Sigmoid colon (tissue), 7 donors: ENCODE results near the gene ZWINT. TPM values are rescaled to one million over a fixed set of nuclear protein-coding genes. Genes with fewer than 3 reads are reported as not detected.

Experiments used
- DNase-seq: peaks from one replicate; pipeline ENCODE4 v3.0.0-alpha.2; 2019
- H3K27ac ChIP-seq, 4 donors: fragments of 200-600 bp; sonication (generic); one replicate each; pipeline ENCODE4 v1.5.1; 2016 to 2019; ENCODE audit warnings: mild to moderate bottlenecking in 1 of 4
- H3K27me3 ChIP-seq, 3 donors: fragments of 200-600 bp; sonication (generic); one replicate each; pipeline ENCODE4 v1.5.1; 2019; ENCODE audit warnings: mild to moderate bottlenecking in 1 of 3
- H3K36me3 ChIP-seq, 4 donors: fragments of 200-600 bp; sonication (generic); one replicate each; pipeline ENCODE4 v1.5.1; 2016 to 2019
- H3K4me1 ChIP-seq, 4 donors: fragments of 200-600 bp; sonication (generic); one replicate each; pipeline ENCODE4 v1.5.1; 2017 to 2019
- H3K4me3 ChIP-seq, 4 donors: fragments of 200-600 bp; sonication (generic); one replicate each; pipeline ENCODE4 v1.5.1; 2017 to 2019; ENCODE audit warnings: mild to moderate bottlenecking in 2 of 4, moderate library complexity in 1 of 4
- H3K9me3 ChIP-seq, 4 donors: fragments of 200-600 bp in 3 of 4; sonication (generic) in 3 of 4; one replicate each; pipeline versions ENCODE4 v1.5.1 to v1.6.1; 2013 to 2019
- EP300 ChIP-seq, 4 donors: sonication (generic); formaldehyde crosslinking; IDR thresholded peaks; one replicate each; pipeline ENCODE4 v1.6.1; 2017; ENCODE audit warnings: antibody characterized with exemption in 4 of 4
- POLR2A ChIP-seq, 2 donors: fragments of 450-650 bp; IDR thresholded peaks; one replicate each; pipeline ENCODE4 v1.6.1; 2016; ENCODE audit warnings: antibody characterized with exemption in 2 of 2, mild to moderate bottlenecking in 2 of 2, moderate library complexity in 2 of 2
- POLR2AphosphoS5 ChIP-seq, 4 donors: sonication (generic); formaldehyde crosslinking; IDR thresholded peaks; one replicate each; pipeline ENCODE4 v1.6.1; 2017; ENCODE audit warnings: antibody characterized with exemption in 4 of 4
- WGBS, 2 donors: extraction: QIAGEN DNeasy Blood & Tissue Kit; methylation state at CpG; one replicate each; pipeline ENCODE4 v1.1.7; 2013; 5-methylcytosine and 5-hydroxymethylcytosine counted together
- intact Hi-C: fragments of 100-400 bp; cut with DNase I; formaldehyde crosslinking; loops from one replicate; pipeline ENCODE4 v1.15.1; 2023
- polyA plus RNA-seq, 3 donors: library from polyadenylated mRNA; stranded (reverse); fragments of 200-250 nt; gene quantifications; one replicate each; pipeline ENCODE4 v1.2.3, GENCODE V29; 2013
- total RNA-seq, 4 donors: library from RNA; depleted of rRNA; stranded (reverse); fragments of >200 nt; gene quantifications; one replicate each; pipeline ENCODE4 v1.1.0, GENCODE V29; 2016
- TF ChIP-seq, protein P1 (sequence below), 4 experiments: fragments of 450-650 bp in 3 of 4; fragments of 200-600 bp in 1 of 4; IDR thresholded peaks; one replicate each; pipeline ENCODE4 v1.5.1; 2016 to 2019; ENCODE audit warnings: antibody characterized with exemption in 4 of 4, mild to moderate bottlenecking in 3 of 4, moderate library complexity in 2 of 4
- donor health status: healthy with polysubstance abuse.
- donor health status: Bipolar disorder and iron deficiency.
- donor health status: healthy.

The ZWINT gene
- total and polyA plus RNA-seq, 7 donors: 0.66 to 39.8 (median 9.8) TPM; not detected in 1

DNA sequence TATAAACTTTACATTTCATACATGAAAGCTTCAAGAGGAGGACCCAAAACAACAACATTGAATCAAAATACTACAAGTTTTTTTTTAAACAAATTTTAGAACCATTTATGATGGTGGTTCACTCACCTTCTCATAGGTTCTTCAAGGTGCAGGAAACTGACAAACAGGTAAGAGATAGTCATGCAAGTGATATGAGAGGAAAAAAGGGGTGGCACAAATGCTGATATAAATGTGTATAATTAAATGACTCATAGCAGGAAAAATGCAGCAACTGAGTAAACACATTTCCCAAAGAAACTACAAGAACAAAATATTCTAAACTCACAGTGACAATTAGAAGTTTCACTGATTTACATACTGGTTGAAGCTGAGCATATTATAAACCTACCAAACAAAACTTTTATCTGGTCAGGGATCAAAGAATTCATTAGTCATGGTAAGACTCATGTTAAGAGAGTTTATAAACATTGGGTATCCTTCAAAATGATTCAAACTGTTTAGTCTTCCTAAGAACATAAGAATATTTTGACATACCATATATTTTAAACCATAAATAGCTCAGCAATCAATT, 14.1 kb downstream of the ZWINT start:
- no peak overlapping the region for H3K27ac ChIP-seq
- no peaks in the 10 kb centered on the region for H3K36me3 ChIP-seq
- no peak for DNase-seq
- H3K27me3 ChIP-seq: no peaks in the 10 kb centered on the region
- H3K4me3 ChIP-seq: no peak overlapping the region
- H3K9me3 ChIP-seq: no peaks in the 10 kb centered on the region
- TF ChIP-seq POLR2AphosphoS5 (IDR thresholded peaks at IDR 0.05) (no peak), EP300 (IDR thresholded peaks at IDR 0.05) (no peak), POLR2A (IDR thresholded peaks at IDR 0.05) (no peak)
- TF ChIP-seq, protein P1, sequence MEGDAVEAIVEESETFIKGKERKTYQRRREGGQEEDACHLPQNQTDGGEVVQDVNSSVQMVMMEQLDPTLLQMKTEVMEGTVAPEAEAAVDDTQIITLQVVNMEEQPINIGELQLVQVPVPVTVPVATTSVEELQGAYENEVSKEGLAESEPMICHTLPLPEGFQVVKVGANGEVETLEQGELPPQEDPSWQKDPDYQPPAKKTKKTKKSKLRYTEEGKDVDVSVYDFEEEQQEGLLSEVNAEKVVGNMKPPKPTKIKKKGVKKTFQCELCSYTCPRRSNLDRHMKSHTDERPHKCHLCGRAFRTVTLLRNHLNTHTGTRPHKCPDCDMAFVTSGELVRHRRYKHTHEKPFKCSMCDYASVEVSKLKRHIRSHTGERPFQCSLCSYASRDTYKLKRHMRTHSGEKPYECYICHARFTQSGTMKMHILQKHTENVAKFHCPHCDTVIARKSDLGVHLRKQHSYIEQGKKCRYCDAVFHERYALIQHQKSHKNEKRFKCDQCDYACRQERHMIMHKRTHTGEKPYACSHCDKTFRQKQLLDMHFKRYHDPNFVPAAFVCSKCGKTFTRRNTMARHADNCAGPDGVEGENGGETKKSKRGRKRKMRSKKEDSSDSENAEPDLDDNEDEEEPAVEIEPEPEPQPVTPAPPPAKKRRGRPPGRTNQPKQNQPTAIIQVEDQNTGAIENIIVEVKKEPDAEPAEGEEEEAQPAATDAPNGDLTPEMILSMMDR (IDR thresholded peaks at IDR 0.05): no peak
- no peaks in the 10 kb centered on the region for H3K4me1 ChIP-seq
- intact Hi-C loops: no loop called here

DNA sequence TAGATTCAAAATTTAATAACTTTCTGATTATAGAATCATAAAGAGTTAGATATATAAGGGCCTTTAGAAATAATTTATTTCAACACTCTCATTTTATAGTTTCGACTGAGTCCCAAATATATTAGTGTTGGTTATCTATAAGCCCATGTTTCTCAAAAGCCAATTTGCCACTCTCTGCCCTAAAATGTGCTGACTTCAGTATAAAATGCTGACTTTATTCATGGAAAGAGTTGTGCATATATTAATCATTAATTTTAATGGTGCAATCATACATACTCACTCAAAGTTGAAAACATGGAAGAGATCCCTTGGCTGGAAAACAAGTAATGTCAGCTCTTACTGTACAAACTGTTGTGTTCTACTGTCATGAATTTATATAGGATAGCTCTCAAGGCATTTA, 19.4 kb downstream of the ZWINT start:
- Histone ChIP-seq H3K4me3 (no peak overlapping the region), H3K9me3 (no peaks in the 10 kb centered on the region), H3K4me1 (no peaks in the 10 kb centered on the region), H3K36me3 (no peaks in the 10 kb centered on the region), H3K27me3 (no peaks in the 10 kb centered on the region), H3K27ac (no peak overlapping the region)
- intact Hi-C loops: no loop called here
- no peak for TF ChIP-seq POLR2AphosphoS5 (IDR thresholded peaks at IDR 0.05)
- TF ChIP-seq, protein P1 (IDR thresholded peaks at IDR 0.05): no peak
- TF ChIP-seq POLR2A (IDR thresholded peaks at IDR 0.05): no peak
- TF ChIP-seq EP300 (IDR thresholded peaks at IDR 0.05): no peak
- DNase-seq: no peak
- WGBS, 2 donors: 84 to 91% methylated on average over 1 of the region's 1 CpG

DNA sequence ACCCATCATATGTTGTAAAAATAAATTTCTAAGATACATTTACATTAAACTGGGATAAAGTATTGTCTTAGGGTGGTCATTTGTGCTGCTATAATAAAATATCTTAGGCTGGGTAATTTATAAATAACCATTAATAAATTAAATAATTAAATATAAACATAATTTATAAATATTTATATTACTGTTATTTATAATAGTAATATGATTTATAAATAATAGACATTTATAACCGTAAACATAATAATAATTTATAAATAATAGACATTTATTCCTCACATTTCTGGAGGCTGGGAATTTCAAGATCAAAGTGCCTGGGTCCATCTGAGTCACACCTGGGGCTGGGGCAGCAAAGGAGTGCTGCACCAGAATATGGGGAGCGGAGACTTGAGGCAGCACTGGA, 31.1 kb downstream of the ZWINT start:
- H3K9me3 ChIP-seq: no peaks in the 10 kb centered on the region
- 94 to 99% methylated on average over 2 of the region's 2 CpGs for WGBS, 2 donors
- no peaks in the 10 kb centered on the region for H3K36me3 ChIP-seq
- H3K4me1 ChIP-seq: no peaks in the 10 kb centered on the region
- intact Hi-C loops: no loop called here
- TF ChIP-seq EP300 (IDR thresholded peaks at IDR 0.05) (no peak), POLR2A (IDR thresholded peaks at IDR 0.05) (no peak), POLR2AphosphoS5 (IDR thresholded peaks at IDR 0.05) (no peak)
- TF ChIP-seq, protein P1 (IDR thresholded peaks at IDR 0.05): no peak
- H3K4me3 ChIP-seq: no peak overlapping the region
- H3K27me3 ChIP-seq: no peaks in the 10 kb centered on the region
- no peak overlapping the region for H3K27ac ChIP-seq
- no peak for DNase-seq

- Histone ChIP-seq H3K4me3 (no peak overlapping the region), H3K4me1 (no peaks in the 10 kb centered on the region), H3K9me3 (no peaks in the 10 kb centered on the region), H3K36me3 (no peaks in the 10 kb centered on the region), H3K27ac (no peak overlapping the region), H3K27me3 (no peaks in the 10 kb centered on the region)
- 73 to 79% methylated on average over 3 of the region's 3 CpGs for WGBS, 2 donors
- intact Hi-C loops: no loop called here
- no peak for DNase-seq
- TF ChIP-seq POLR2A (IDR thresholded peaks at IDR 0.05): no peak
- TF ChIP-seq, protein P1 (IDR thresholded peaks at IDR 0.05): no peak
- no peak for TF ChIP-seq POLR2AphosphoS5 (IDR thresholded peaks at IDR 0.05)
- no peak for TF ChIP-seq EP300 (IDR thresholded peaks at IDR 0.05)
Observed at GRCh38 chr10:56327118-56327517, 33.9 kb downstream of the ZWINT start.

DNA sequence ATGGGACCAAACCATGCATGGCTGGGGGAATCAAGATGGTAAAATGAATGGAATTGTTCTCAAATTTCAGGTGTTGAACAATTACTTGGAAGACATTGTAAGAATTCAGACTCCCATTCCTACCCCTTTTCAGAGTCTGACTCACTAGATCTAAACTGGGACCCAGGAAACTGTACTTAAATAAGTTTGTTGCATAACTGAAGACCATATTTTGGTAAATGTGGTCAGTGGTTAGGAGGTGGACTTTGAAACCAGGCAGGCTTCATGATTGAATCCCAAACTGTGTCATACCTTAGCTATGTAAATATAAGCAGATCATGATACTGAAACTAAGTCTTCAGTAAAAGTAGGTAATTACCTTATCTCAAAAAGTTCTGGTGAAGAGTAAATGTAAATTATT, 41.7 kb downstream of the ZWINT start:
- no peaks in the 10 kb centered on the region for H3K27me3 ChIP-seq
- H3K9me3 ChIP-seq: no peaks in the 10 kb centered on the region
- no peak for DNase-seq
- no peak overlapping the region for H3K27ac ChIP-seq
- intact Hi-C loops: no loop called here
- H3K4me1 ChIP-seq: no peaks in the 10 kb centered on the region
- no peak for TF ChIP-seq POLR2AphosphoS5 (IDR thresholded peaks at IDR 0.05)
- TF ChIP-seq, protein P1 (IDR thresholded peaks at IDR 0.05): no peak
- no peak for TF ChIP-seq POLR2A (IDR thresholded peaks at IDR 0.05)
- no peak for TF ChIP-seq EP300 (IDR thresholded peaks at IDR 0.05)
- no peak overlapping the region for H3K4me3 ChIP-seq
- no peaks in the 10 kb centered on the region for H3K36me3 ChIP-seq
